IMR-90 (cell line): ENCODE results near the gene TMEM45A.

Experiments used
- CHD1 ChIP-seq: IDR thresholded peaks from 2 replicates; pipeline ENCODE4 v1.6.1; 2012; ENCODE audit warnings: low read depth, low read length, improper control_type of control experiment
- CTCF ChIP-seq: conservative IDR thresholded peaks from 2 replicates; pipeline ENCODE4 v1.5.1; 2012; ENCODE audit warnings: mild to moderate bottlenecking, low read depth, low read length, improper control_type of control experiment
- ELK1 ChIP-seq: fragments of 150-350 bp; IDR thresholded peaks from 2 replicates; pipeline ENCODE4 v1.6.1; 2016; ENCODE audit warnings: low read depth, mild to moderate bottlenecking, low read length, moderate library complexity, borderline replicate concordance
- FOS ChIP-seq: fragments of 150-350 bp; IDR thresholded peaks from 2 replicates; pipeline ENCODE4 v1.6.1; 2016; ENCODE audit warnings: low read depth, low read length
- MAFK ChIP-seq: IDR thresholded peaks from 2 replicates; pipeline ENCODE4 v1.6.1; 2012; ENCODE audit warnings: low read depth, low read length, improper control_type of control experiment
- MAZ ChIP-seq: IDR thresholded peaks from 2 replicates; pipeline ENCODE4 v1.6.1; 2012; ENCODE audit warnings: low read depth, mild to moderate bottlenecking, low read length, improper control_type of control experiment, moderate library complexity, borderline replicate concordance
- MXI1 ChIP-seq: IDR thresholded peaks from 2 replicates; pipeline ENCODE4 v1.6.1; 2012; ENCODE audit warnings: low read depth, mild to moderate bottlenecking, low read length, moderate library complexity, borderline replicate concordance
- POLR2A ChIP-seq: IDR thresholded peaks from 2 replicates; pipeline ENCODE4 v1.6.1; 2012; ENCODE audit warnings: mild to moderate bottlenecking, low read depth, low read length
- RAD21 ChIP-seq: IDR thresholded peaks from 2 replicates; pipeline ENCODE4 v1.6.1; 2012; ENCODE audit warnings: low read length, improper control_type of control experiment
- RCOR1 ChIP-seq: IDR thresholded peaks from 2 replicates; pipeline ENCODE4 v1.6.1; 2012; ENCODE audit warnings: mild to moderate bottlenecking, low read length, improper control_type of control experiment; ENCODE audit not compliant: insufficient replicate concordance
- RFX5 ChIP-seq: IDR thresholded peaks from 2 replicates; pipeline ENCODE4 v1.8.0; 2012; ENCODE audit warnings: low read depth, mild to moderate bottlenecking, low read length, moderate library complexity
- USF2 ChIP-seq: fragments of 150-350 bp; IDR thresholded peaks from 2 replicates; pipeline ENCODE4 v1.6.1; 2017; ENCODE audit warnings: mild to moderate bottlenecking, antibody characterized with exemption, low read length, low read depth

GRCh38 chr3:100454677-100455076 lies 37.7 kb upstream of the TMEM45A start:
- no peak for TF ChIP-seq CTCF
- no peak for TF ChIP-seq ELK1
- no peak for TF ChIP-seq CHD1
- no peak for TF ChIP-seq POLR2A
- no peak for TF ChIP-seq RAD21
- no peak for TF ChIP-seq RFX5
- TF ChIP-seq FOS = no peak
- no peak for TF ChIP-seq RCOR1
- TF ChIP-seq MXI1 = no peak
- TF ChIP-seq USF2 = no peak
- no peak for TF ChIP-seq MAFK
- no peak for TF ChIP-seq MAZ
